ENCODE measurements around the gene WBP1L.

GRCh38 chr10:102845352-102845902 lies 101.7 kb downstream of the WBP1L start:
- no peak for TF ChIP-seq POLR2A (IDR thresholded peaks at IDR 0.05)
- no peak for TF ChIP-seq POLR2AphosphoS5 (IDR thresholded peaks at IDR 0.05)

Data from stomach (tissue), 4 donors.